Choroid plexus epithelial cell (primary cell): ENCODE data around the gene BTBD2.
A peak's percentile ranks its signal among the peaks of the same experiment; 100 is the strongest.

Experiments used
- DNase-seq: peaks from one replicate; pipeline ENCODE4 v3.0.0-alpha.2; 2010; ENCODE audit warnings: low read depth
- H3K4me3 ChIP-seq: 2 replicates; pipeline ENCODE4 v1.5.1; 2011; ENCODE audit warnings: low read depth, mild to moderate bottlenecking, control low read depth, low read length, moderate library complexity
- TF ChIP-seq, protein P1 (sequence below): conservative IDR thresholded peaks from 2 replicates; pipeline ENCODE4 v1.5.1; 2011; ENCODE audit warnings: low read depth, mild to moderate bottlenecking, control low read depth, inconsistent platforms, low read length, moderate library complexity

The BTBD2 gene

DNA sequence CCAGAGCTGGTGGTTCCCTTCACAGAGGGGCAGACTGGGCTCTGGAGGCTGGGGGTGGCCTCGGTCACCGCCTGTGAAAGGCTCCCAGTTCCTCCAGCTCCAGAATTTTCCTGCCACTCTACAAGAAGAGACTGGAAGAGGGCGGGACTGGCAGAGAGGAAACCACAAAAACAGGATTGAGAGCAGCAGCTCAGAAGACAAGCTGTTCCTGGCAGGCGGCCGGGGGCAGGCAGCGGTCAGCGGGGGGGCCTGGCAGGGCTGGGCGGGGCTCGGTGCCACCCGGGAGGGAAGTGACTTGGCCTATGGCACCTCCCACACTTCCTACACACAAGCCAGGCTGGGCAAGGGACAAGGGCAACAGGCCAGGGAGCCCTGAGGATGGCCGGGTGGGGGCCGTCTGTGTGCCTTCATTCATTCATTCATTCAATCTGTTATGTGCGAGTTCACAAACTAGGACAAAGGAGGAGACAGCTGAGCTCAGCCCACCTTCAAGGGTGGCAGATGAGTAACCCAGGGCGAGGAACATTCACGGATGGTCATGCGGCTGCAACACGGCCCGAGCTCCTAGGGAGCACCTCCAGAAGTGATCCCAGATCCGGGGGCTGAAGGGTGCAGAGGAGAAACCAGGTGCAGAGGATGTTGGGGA lies 16.9 kb upstream of the BTBD2 start:
- DNase-seq, result peak; percentile 76
- TF ChIP-seq, protein P1, sequence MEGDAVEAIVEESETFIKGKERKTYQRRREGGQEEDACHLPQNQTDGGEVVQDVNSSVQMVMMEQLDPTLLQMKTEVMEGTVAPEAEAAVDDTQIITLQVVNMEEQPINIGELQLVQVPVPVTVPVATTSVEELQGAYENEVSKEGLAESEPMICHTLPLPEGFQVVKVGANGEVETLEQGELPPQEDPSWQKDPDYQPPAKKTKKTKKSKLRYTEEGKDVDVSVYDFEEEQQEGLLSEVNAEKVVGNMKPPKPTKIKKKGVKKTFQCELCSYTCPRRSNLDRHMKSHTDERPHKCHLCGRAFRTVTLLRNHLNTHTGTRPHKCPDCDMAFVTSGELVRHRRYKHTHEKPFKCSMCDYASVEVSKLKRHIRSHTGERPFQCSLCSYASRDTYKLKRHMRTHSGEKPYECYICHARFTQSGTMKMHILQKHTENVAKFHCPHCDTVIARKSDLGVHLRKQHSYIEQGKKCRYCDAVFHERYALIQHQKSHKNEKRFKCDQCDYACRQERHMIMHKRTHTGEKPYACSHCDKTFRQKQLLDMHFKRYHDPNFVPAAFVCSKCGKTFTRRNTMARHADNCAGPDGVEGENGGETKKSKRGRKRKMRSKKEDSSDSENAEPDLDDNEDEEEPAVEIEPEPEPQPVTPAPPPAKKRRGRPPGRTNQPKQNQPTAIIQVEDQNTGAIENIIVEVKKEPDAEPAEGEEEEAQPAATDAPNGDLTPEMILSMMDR, result no peak
- H3K4me3 ChIP-seq, result no peak overlapping the region

DNA sequence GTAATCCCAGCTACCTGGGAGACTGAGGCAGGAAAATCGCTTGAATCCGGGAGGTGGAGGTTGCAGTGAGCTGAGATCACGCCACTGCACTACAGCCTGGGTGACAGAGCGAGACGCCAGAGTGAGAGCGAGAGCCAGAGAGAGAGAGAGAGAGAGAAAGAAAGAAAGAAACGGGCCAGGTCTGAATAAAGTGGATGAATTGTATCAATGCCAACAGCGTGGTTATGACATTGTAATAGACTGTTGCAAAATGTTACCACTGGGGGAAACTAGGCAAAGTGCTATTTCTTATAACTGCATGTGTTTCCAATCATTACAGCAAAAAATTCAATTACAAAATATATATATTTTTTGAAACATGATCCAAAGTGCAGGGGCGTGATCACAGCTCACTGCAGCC lies 11.8 kb upstream of the BTBD2 start:
- DNase-seq, result peak; percentile 82
- TF ChIP-seq, protein P1, result peak; percentile 20
- no peak overlapping the region for H3K4me3 ChIP-seq

DNA sequence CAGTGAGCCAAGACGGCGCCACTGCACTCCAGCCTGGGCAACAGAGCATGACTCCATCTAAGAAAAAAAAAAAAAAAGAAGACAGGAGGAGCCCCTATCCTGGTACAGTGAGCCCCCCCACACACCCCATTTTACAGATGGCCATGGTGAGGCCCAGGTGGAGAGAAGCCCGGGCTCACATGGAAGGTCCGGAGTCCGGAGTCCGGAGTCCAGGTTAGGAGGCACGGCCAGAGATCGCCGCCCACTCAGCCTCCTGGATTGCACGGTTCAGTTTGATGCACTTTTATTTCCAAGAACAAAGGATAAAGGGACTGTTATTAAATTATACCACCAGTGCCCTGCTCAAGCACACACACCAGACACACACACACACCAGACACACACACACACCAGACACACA lies 11.3 kb upstream of the BTBD2 start:
- TF ChIP-seq, protein P1, result no peak
- no peak for DNase-seq
- H3K4me3 ChIP-seq, result no peak overlapping the region

DNA sequence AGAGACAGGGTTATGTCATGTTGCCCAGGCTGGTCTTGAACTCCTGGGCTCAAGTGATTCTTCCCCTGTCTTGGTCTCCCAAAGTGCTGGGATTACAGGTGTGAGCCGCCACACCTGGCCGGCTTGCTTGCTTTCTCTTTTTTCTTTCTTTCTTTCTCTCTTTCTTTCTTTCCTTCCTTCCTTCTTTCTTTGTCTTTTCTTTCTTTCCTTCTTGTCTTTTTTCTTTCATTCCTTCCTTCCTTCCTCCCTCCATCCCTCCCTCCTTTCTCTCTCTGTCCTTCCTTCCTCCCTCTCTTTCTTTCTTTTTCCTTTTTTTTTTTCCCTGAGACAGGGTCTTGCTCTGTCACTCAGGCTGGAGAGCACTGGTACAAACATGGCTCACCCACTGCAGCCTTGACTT lies 6.8 kb upstream of the BTBD2 start:
- no peak for DNase-seq
- H3K4me3 ChIP-seq, result no peak overlapping the region
- TF ChIP-seq, protein P1, result no peak

DNA sequence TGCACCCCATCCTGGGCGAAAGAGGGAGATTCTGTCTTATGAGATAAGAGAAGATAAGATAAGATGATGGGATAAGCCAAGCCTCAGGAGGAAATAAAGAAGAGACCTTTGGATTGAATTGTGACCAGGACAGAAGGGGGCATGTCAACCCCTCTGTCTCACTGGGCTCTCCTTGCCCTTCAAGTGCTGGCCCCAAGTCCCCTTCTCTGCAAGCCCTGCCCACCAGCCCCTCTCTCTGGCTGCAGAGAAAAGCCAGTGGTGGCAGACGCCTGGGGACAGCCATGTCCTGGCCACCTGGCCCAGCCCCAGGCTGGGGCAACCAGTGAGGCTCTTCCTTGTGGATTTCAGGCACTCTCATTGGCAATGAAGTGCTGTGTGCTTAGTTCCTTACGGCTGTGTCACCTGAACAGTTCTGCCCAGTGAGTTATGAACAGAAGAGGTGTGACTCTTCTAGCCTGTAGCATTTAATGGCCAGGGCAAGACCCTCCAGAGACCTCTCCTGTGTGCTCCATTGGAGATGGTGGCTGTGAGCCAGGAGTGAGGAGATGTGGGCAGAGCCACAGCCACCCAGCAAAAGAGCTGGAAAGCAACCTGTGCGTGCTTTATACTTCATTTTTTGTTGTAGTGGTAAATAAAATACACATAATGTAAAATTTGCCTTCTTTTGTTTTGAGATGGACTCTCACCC lies 6.1 kb upstream of the BTBD2 start:
- no peak for DNase-seq
- H3K4me3 ChIP-seq, result no peak overlapping the region
- TF ChIP-seq, protein P1, result no peak

DNA sequence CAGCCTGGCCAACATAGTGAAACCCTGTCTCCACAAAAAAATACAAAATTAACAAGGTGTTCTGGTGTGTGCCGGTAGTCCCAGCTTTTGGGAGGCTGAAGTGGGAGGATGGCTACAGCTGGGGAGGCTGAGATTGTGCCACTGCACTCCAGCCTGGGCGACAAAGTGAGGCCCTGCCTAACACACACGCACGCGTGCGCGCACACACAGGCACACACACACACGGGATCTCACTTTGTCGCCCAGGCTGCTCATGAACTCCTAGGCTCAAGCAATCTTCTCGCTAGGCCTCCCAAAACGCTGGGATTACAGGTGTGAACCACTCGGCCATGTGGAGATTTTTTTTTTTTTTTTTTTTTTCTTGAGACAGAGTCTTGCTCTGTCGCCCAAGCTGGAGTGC lies 3.2 kb upstream of the BTBD2 start:
- TF ChIP-seq, protein P1, result no peak
- no peak overlapping the region for H3K4me3 ChIP-seq
- DNase-seq, result no peak
